Small intestine (tissue), 7 donors: Measurements from ENCODE around the gene HPDL. TPM values are rescaled to one million over a fixed set of nuclear protein-coding genes. Genes with fewer than 3 reads are reported as not detected.
A peak's percentile ranks its signal among the peaks of the same experiment; 100 is the strongest.

Experiments
- DNase-seq, 2 donors: peaks; one replicate each; pipeline versions ENCODE4 v3.0.0 to v3.0.0-alpha.2; 2013
- FAIRE-seq: peaks from 2 replicates; lab custom pipeline; 2012; peaks lifted over from hg19 to GRCh38; lab: Jason Lieb, UNC
- H3K27ac ChIP-seq, 3 donors: one replicate each; pipeline ENCODE4 v1.5.1; 2013; ENCODE audit warnings: low read length in 2 of 3, mild to moderate bottlenecking in 2 of 3, control low read depth in 1 of 3, inconsistent platforms in 1 of 3, low read depth in 1 of 3, moderate library complexity in 1 of 3
- H3K27me3 ChIP-seq, 3 donors: one replicate each; pipeline ENCODE4 v1.6.1; 2013; ENCODE audit warnings: low read length in 3 of 3, inconsistent platforms in 1 of 3; ENCODE audit not compliant: control insufficient read depth in 3 of 3, insufficient read depth in 3 of 3
- H3K36me3 ChIP-seq, 3 donors: one replicate each; pipeline ENCODE4 v1.6.1; 2013; ENCODE audit warnings: low read length in 3 of 3, inconsistent platforms in 1 of 3, low read depth in 1 of 3, mild to moderate bottlenecking in 1 of 3, moderate library complexity in 1 of 3; ENCODE audit not compliant: control insufficient read depth in 3 of 3, insufficient read depth in 2 of 3
- H3K4me1 ChIP-seq, 3 donors: one replicate each; pipeline ENCODE4 v1.6.1; 2013; ENCODE audit warnings: low read length in 2 of 3, inconsistent platforms in 1 of 3, low read depth in 1 of 3, mild to moderate bottlenecking in 1 of 3, moderate library complexity in 1 of 3; ENCODE audit not compliant: control insufficient read depth in 3 of 3, insufficient read depth in 2 of 3
- H3K4me3 ChIP-seq, 3 donors: one replicate each; pipeline ENCODE4 v1.5.1; 2013; ENCODE audit warnings: low read length in 3 of 3, control low read depth in 1 of 3, inconsistent platforms in 1 of 3, low read depth in 1 of 3, mild to moderate bottlenecking in 1 of 3, moderate library complexity in 1 of 3
- H3K9me3 ChIP-seq, 2 donors: one replicate each; pipeline ENCODE4 v1.6.1; 2013; ENCODE audit warnings: low read depth in 1 of 2, low read length in 1 of 2; ENCODE audit not compliant: control insufficient read depth in 2 of 2, insufficient read depth in 1 of 2
- WGBS, 3 donors: extraction: QIAGEN DNeasy Blood & Tissue Kit; methylation state at CpG; one replicate each; pipeline ENCODE4 v1.1.7; 2013; 5-methylcytosine and 5-hydroxymethylcytosine counted together
- polyA plus RNA-seq, 4 donors: library from polyadenylated mRNA; stranded (reverse) in 3 of 4; unstranded in 1 of 4; fragments of 200-250 nt in 3 of 4; fragments of 120-200 nt in 1 of 4; gene quantifications; one replicate each; pipeline versions ENCODE4 v1.2.1 to v1.2.3, GENCODE V29; 2013
- donor health status: healthy with polysubstance abuse.
- donor health status: control.
- donor health status: control.
- donor health status: Bipolar disorder and iron deficiency.
- donor health status: healthy.

Gene HPDL
- polyA plus RNA-seq, 4 donors = 1.1 to 10.7 (median 4.1) TPM

DNA sequence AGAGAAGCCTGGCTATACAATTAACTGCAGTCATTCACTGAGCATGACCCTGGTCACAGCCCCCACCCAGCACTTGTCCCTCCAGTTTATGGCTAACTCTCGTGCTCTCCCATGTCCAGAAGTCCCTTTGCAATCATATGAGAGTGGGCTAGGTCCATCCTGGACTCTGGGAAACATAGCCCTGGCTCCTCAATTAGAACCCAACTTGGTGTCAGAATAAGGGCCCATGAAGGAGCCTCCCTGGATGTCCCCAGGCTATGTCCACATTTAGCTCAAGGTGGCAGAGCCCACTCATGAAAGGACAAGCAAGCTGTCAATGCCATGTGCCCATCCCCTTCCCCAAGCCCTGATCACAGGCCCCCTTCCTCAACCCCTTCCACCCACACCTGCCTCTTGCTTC is 27.4 kb upstream of the HPDL start:
- DNase-seq (no peak), FAIRE-seq (no peak)
- H3K9me3 ChIP-seq = no peaks in the 10 kb centered on the region
- 65 to 77% (median 70%) methylated on average over 1 of the region's 1 CpG for WGBS, 3 donors
- H3K27me3 ChIP-seq = no peaks in the 10 kb centered on the region
- H3K4me3 ChIP-seq = no peak overlapping the region
- H3K27ac ChIP-seq = no peak overlapping the region
- peaks cover 0 to 14% (median under 1%) of the 10 kb centered on the region in 3 donors for H3K4me1 ChIP-seq
- H3K36me3 ChIP-seq = no peaks in the 10 kb centered on the region

DNA sequence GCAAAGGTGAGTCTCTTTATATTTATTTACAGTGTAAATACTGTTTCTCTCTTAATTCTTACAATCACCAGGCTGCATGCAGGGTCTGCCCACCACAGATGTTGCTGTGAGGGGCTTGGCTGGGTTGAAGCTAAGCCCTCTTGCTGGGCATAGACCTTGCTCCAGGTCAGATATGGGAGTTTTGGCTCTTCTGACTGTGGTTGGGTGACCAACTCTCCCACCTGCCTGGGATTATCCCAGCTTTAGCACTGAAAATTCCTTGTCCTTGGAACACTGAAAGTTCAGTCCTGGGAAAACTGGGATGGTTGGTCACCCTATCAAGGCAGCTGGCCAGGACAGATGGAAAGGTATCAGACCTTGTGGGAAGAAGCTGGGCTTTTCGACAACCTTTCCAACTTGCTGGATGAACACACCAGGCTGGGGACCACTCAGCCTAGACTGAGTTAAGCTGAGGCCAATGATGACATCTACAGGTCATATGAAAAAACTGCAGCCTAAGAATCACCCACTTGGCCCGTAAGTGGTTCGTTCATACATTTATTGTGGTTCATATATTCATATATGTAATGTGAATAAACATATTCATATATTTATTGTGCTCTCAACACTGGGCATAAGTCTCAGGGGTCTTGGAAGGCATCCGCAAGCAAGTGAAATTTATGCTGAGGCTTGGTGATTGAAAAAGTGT is 26.6 kb upstream of the HPDL start:
- no peaks in the 10 kb centered on the region for H3K27me3 ChIP-seq
- 10 to 15% (median 12%) methylated on average over 4 of the region's 4 CpGs for WGBS, 3 donors
- FAIRE-seq (no peak), DNase-seq (peak; percentile 71 to 75)
- H3K4me3 ChIP-seq = no peak overlapping the region
- no peaks in the 10 kb centered on the region for H3K9me3 ChIP-seq
- no peaks in the 10 kb centered on the region for H3K36me3 ChIP-seq
- no peak overlapping the region for H3K27ac ChIP-seq
- peaks cover 0 to 20% (median 5%) of the 10 kb centered on the region in 3 donors for H3K4me1 ChIP-seq

DNA sequence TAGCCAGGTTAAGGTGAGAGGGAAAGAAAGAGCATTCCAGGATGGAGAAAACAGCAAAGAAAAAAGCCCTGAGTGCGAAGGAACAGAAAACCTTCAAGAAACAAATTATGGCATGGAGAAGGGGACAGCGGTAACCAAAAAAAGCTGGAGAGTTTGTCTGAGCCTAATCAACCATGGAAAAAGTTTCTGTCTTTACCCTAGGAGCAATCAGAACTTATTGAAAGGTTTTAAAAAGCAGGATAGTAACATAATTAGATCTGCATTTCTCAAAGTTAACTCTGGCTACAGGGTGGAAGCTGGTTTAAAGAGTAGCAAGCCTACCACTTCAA is 26.1 kb upstream of the HPDL start:
- DNase-seq (no peak), FAIRE-seq (no peak)
- Histone ChIP-seq H3K27ac (no peak overlapping the region), H3K9me3 (no peaks in the 10 kb centered on the region), H3K4me1 (peaks cover 0 to 20% (median 5%) of the 10 kb centered on the region in 3 donors), H3K27me3 (no peaks in the 10 kb centered on the region), H3K4me3 (no peak overlapping the region), H3K36me3 (no peaks in the 10 kb centered on the region)
- 69 to 84% (median 82%) methylated on average over 2 of the region's 2 CpGs for WGBS, 3 donors

DNA sequence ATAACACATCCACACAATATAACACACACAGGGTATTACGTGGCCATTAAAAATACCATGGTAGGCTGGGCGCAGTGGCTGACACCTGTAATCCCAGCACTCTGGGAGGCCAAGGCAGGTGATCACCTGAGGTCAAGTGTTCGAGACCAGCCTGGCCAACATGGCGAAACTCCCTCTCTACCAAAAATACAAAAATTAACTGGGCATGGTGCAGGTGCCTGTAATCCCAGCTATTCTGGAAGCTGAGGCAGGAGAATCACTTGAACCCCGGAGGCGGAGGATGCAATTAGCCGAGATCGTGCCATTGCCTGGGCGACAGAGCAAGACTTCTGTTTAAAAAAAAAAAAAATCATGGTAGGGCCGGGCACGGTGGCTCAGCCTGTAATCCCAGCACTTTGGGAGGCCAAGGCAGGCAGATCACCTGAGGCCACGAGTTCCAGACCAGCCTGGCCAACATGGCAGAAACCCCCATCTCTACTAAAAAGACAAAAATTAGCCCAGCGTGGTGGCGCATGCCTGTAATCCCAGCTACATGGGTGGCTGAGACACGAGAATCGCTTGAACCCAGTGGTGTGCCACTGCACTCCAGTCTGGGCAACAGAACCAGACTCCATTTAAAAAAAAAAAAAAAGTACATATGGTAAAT is 24.1 kb upstream of the HPDL start:
- peak overlapping the region in 1 of 3 donors; percentile 83 for H3K27ac ChIP-seq
- peaks cover 0 to 16% (median 5%) of the 10 kb centered on the region in 3 donors for H3K4me1 ChIP-seq
- FAIRE-seq = no peak
- H3K27me3 ChIP-seq = no peaks in the 10 kb centered on the region
- WGBS, 3 donors = 81 to 89% (median 87%) methylated on average over 16 of the region's 16 CpGs
- peak overlapping the region in 2 of 3 donors; percentile 56 to 86 for H3K4me3 ChIP-seq
- H3K36me3 ChIP-seq = no peaks in the 10 kb centered on the region
- DNase-seq = no peak
- H3K9me3 ChIP-seq = no peaks in the 10 kb centered on the region

DNA sequence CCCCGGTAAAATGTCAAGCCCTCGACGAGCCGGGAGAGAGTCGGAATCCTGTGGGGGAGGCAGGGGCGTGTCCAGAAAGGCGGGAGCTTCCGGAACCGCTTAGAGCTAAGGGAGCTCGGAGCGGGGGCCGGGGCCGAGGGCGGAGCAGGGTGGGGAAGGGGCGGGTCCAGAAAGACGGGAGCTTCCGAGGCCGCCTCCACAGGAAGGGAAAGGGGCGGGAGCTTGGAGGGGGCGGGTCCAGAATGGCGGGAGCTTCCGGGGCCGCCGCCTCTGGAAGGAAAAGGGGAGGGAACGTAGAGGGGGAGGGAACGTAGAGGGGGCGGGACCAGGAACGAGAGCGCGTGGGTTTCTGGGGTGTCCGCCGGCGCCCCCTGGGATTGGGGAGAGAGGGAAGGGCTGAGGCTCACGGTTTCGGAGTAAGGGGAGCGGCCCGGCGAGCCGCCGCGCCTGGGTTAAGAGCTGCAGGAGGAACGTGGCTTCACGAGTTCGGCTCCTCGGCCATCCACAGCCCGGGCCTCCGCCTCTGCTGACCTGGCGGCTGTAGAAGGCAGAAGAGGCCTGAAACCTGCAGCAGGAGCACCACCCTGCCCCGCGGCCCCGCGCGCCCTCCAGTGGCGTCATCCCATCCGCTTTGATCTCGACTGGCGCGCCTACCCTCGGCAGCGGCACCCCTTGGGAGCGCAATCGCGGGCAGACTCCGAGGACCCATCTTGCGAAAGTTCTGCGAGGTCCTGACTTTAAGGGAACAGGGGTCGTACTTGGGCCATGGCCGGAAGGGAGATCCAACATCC is 23.0 kb upstream of the HPDL start:
- DNase-seq (peak; percentile 98), FAIRE-seq (no peak)
- Histone ChIP-seq H3K4me1 (peaks cover 0 to 9% (median 5%) of the 10 kb centered on the region in 3 donors), H3K27me3 (no peaks in the 10 kb centered on the region), H3K27ac (peak overlapping the region; percentile 81 to 98 (median 97)), H3K9me3 (no peaks in the 10 kb centered on the region), H3K4me3 (peak overlapping the region; percentile 67 to 86 (median 76)), H3K36me3 (no peaks in the 10 kb centered on the region)
- WGBS, 3 donors = 0 to 1% (median 1%) methylated on average over 49 to 68 of the region's 68 CpGs

DNA sequence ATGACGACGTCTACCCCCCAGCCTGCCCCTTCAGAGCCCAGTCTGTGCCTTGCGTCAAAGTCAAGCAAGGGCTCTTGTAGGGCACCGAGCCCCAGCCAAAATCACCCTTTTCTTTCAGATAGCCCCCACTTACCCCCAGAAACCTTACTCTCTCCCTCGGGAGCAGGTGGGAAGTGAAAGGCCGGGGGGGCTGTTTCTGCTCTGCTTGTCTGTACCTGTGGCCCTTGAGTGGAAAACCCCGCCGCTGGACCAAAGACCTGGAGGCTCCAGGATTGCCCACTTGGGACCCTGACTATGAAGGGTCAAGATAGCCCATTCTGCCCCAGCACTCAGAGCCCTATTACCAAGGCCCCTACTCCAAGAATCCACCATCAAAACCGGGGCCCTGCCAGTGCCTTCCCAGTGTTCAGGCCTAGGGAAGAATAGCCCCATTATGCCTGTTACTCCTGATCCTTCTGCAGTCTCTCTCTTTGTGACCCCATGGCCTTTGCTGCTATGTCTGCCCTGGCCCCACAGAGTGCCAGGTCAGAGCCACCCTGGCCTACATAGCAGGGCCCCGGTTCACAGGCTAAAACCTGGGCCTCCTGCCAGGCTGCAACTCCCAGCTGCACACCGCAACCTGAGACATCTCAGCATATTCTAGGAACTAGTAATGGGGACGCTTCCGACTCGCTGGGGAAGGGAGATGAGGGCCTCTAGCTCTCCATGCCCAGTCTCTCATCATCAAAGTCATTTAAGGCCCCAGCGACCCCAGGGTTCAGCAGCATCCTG is 22.2 kb upstream of the HPDL start:
- H3K4me3 ChIP-seq = peak overlapping the region; percentile 67 to 86 (median 76)
- H3K36me3 ChIP-seq = no peaks in the 10 kb centered on the region
- FAIRE-seq (no peak), DNase-seq (peak; percentile 42 to 47)
- peaks cover 0 to 9% (median 5%) of the 10 kb centered on the region in 3 donors for H3K4me1 ChIP-seq
- H3K27me3 ChIP-seq = no peaks in the 10 kb centered on the region
- H3K27ac ChIP-seq = peak overlapping the region; percentile 81 to 98 (median 97)
- 17 to 38% (median 24%) methylated on average over 15 of the region's 15 CpGs for WGBS, 3 donors
- H3K9me3 ChIP-seq = no peaks in the 10 kb centered on the region

DNA sequence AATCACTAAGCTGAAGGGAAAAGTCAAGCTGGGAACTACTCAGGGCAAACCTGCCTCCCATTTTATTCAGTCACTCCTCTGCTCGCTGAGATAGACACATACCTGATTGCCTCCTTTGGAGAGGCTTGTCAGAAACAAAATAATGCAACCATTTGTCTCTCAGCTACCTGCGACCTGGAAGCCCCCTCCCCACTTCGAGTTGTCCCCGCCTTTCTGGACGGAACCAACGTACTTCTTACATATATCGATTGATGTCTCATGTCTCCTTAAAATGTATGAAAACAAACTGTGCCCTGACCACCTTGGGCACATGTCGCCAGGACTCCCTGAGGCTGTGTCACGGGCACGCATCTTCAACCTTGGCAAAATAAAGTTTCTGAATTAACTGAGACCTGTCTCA is 21.5 kb upstream of the HPDL start:
- no peaks in the 10 kb centered on the region for H3K36me3 ChIP-seq
- no peak overlapping the region for H3K4me3 ChIP-seq
- no peaks in the 10 kb centered on the region for H3K9me3 ChIP-seq
- peaks cover 0 to 9% (median 5%) of the 10 kb centered on the region in 3 donors for H3K4me1 ChIP-seq
- FAIRE-seq (no peak), DNase-seq (no peak)
- no peaks in the 10 kb centered on the region for H3K27me3 ChIP-seq
- WGBS, 3 donors = 86 to 91% (median 86%) methylated on average over 10 of the region's 10 CpGs
- H3K27ac ChIP-seq = no peak overlapping the region

DNA sequence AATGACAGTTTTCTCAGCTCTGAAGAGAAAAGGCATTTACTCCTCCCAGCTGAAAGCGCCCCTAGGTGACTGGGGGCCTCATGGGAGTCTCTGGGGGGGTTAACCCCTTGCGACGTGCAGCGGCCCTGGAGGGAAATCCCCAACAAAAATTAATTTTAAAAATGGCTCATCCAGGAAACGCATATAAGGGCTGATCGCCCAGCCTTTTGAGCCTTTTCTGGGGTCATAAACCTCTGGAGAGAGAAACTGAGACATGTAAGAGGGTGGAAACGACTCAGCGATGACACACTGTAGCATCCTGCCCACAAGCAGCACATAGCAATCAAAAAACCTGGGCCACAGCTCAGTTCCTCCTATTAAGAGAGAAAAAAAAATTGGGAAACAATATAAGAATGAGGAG is 20.4 kb upstream of the HPDL start:
- Histone ChIP-seq H3K9me3 (peaks cover 0 to 2% of the 10 kb centered on the region in 2 donors), H3K4me3 (no peak overlapping the region), H3K4me1 (peaks cover 0 to 9% (median 5%) of the 10 kb centered on the region in 3 donors), H3K36me3 (no peaks in the 10 kb centered on the region), H3K27me3 (no peaks in the 10 kb centered on the region), H3K27ac (no peak overlapping the region)
- 55 to 78% (median 61%) methylated on average over 8 of the region's 8 CpGs for WGBS, 3 donors
- FAIRE-seq (no peak), DNase-seq (no peak)
